IMR-90 (cell line): ENCODE results near the gene C20orf202. TPM values are rescaled to one million over a fixed set of nuclear protein-coding genes. Genes with fewer than 3 reads are reported as not detected.

Experiments
- ATAC-seq: fragments of 200-7000 bp; cut with Tn5 transposase; 2 replicates; pipeline ENCODE4 v1.9.1; 2020; ENCODE audit warnings: low read depth, mild to moderate bottlenecking, moderate library complexity
- BruUV-seq: library from RNA; stranded (reverse); fragments of 400-500 nt; replicated peaks from 2 replicates; lab custom pipeline; 2021; lab: Mats Ljungman, UMichigan
- CTCF ChIA-PET: fragments of 300-600 bp; formaldehyde crosslinking; extraction: SDS; loops from one replicate; lab custom pipeline; 2021; ENCODE audit warnings: antibody characterized with exemption; lab: Yijun Ruan, JAX
- POLR2A ChIA-PET: fragments of 300-600 bp; sonication (Branson Sonifier 250); formaldehyde crosslinking; loops from one replicate; lab custom pipeline; 2022; ENCODE audit warnings: antibody characterized with exemption; ENCODE audit not compliant: unreplicated experiment; lab: Charles Lee
- DNase-seq: peaks from one replicate; pipeline ENCODE4 v3.0.0; 2013
- H2AFZ ChIP-seq: replicated peaks from 2 replicates; pipeline ENCODE3; 2013; ENCODE audit warnings: low read length, mild to moderate bottlenecking; ENCODE audit not compliant: poor library complexity
- H2AK5ac ChIP-seq: 2 replicates; pipeline ENCODE4 v1.6.1; 2013; ENCODE audit warnings: low read depth, low read length, inconsistent platforms
- H2AK9ac ChIP-seq: replicated peaks from 2 replicates; pipeline ENCODE3; 2013; ENCODE audit warnings: mild to moderate bottlenecking, low read depth, low read length, moderate library complexity; ENCODE audit not compliant: poor library complexity
- H2BK120ac ChIP-seq: 2 replicates; pipeline ENCODE4 v1.6.1; 2013; ENCODE audit warnings: low read depth, low read length, inconsistent platforms
- H2BK15ac ChIP-seq: 3 replicates; pipeline ENCODE4 v1.6.1; 2013; ENCODE audit warnings: low read depth, low read length, inconsistent platforms
- H2BK20ac ChIP-seq: 2 replicates; pipeline ENCODE4 v1.6.1; 2013; ENCODE audit warnings: low read depth, mild to moderate bottlenecking, inconsistent platforms, low read length, moderate library complexity
- H2BK5ac ChIP-seq: 2 replicates; pipeline ENCODE4 v1.6.1; 2013; ENCODE audit warnings: mild to moderate bottlenecking, low read depth, low read length, inconsistent platforms; ENCODE audit not compliant: poor library complexity, severe bottlenecking
- H3K14ac ChIP-seq: replicated peaks from 2 replicates; pipeline ENCODE4 v1.6.1; 2013; ENCODE audit warnings: low read depth, low read length, inconsistent platforms
- H3K18ac ChIP-seq: 2 replicates; pipeline ENCODE4 v1.6.1; 2013; ENCODE audit warnings: low read depth, low read length, control low read depth
- H3K23ac ChIP-seq: 2 replicates; pipeline ENCODE4 v1.6.1; 2013; ENCODE audit warnings: low read depth, low read length, inconsistent platforms
- H3K27ac ChIP-seq: 2 replicates; pipeline ENCODE4 v1.5.1; 2013; ENCODE audit warnings: mild to moderate bottlenecking, control low read depth, low read length; ENCODE audit not compliant: insufficient read depth
- H3K27me3 ChIP-seq: 2 replicates; pipeline ENCODE4 v1.6.1; 2013; ENCODE audit warnings: low read length; ENCODE audit not compliant: control insufficient read depth, insufficient read depth
- H3K36me3 ChIP-seq: 2 replicates; pipeline ENCODE4 v1.6.1; 2013; ENCODE audit warnings: low read length, mixed read lengths; ENCODE audit not compliant: control insufficient read depth, insufficient read depth
- H3K4ac ChIP-seq: 2 replicates; pipeline ENCODE4 v1.6.1; 2013; ENCODE audit warnings: low read depth, low read length, inconsistent platforms
- H3K4me1 ChIP-seq: 2 replicates; pipeline ENCODE4 v1.6.1; 2013; ENCODE audit warnings: low read length, mixed read lengths; ENCODE audit not compliant: control insufficient read depth, insufficient read depth
- H3K4me2 ChIP-seq: 2 replicates; pipeline ENCODE4 v1.6.1; 2013; ENCODE audit warnings: low read depth, mild to moderate bottlenecking, control low read depth, low read length, moderate library complexity
- H3K4me3 ChIP-seq: 2 replicates; pipeline ENCODE4 v1.5.1; 2013; ENCODE audit warnings: low read depth, mild to moderate bottlenecking, control low read depth, low read length, moderate library complexity; ENCODE audit not compliant: insufficient read depth
- H3K56ac ChIP-seq: 2 replicates; pipeline ENCODE4 v1.6.1; 2013; ENCODE audit warnings: low read length, inconsistent platforms; ENCODE audit not compliant: insufficient read depth; ENCODE audit errors: extremely low read depth
- H3K79me1 ChIP-seq, 2 experiments: 2 replicates each; pipeline ENCODE4 v1.6.1; 2013; ENCODE audit warnings: low read length in 2 of 2, inconsistent platforms in 1 of 2, low read depth in 1 of 2
- H3K9ac ChIP-seq: 2 replicates; pipeline ENCODE4 v1.6.1; 2013; ENCODE audit warnings: low read depth, low read length, control low read depth
- H3K9me1 ChIP-seq: 2 replicates; pipeline ENCODE4 v1.6.1; 2013; ENCODE audit warnings: low read length, inconsistent platforms; ENCODE audit not compliant: insufficient read depth
- H3K9me3 ChIP-seq: 2 replicates; pipeline ENCODE4 v1.6.1; 2013; ENCODE audit warnings: low read length; ENCODE audit not compliant: control insufficient read depth, insufficient read depth
- H4K20me1 ChIP-seq: 2 replicates; pipeline ENCODE4 v1.6.1; 2013; ENCODE audit warnings: low read length, inconsistent platforms; ENCODE audit not compliant: insufficient read depth
- H4K5ac ChIP-seq: 2 replicates; pipeline ENCODE4 v1.6.1; 2013; ENCODE audit warnings: mild to moderate bottlenecking, low read depth, low read length, control low read depth
- H4K8ac ChIP-seq, 2 experiments: 2 replicates each; pipeline ENCODE4 v1.6.1; 2013; ENCODE audit warnings: low read depth in 2 of 2, low read length in 2 of 2, control low read depth in 1 of 2, inconsistent platforms in 1 of 2
- H4K91ac ChIP-seq: 2 replicates; pipeline ENCODE4 v1.6.1; 2013; ENCODE audit warnings: low read depth, low read length, inconsistent platforms; ENCODE audit not compliant: insufficient read depth
- MXI1 ChIP-seq: IDR thresholded peaks from 2 replicates; pipeline ENCODE4 v1.6.1; 2012; ENCODE audit warnings: low read depth, mild to moderate bottlenecking, low read length, moderate library complexity, borderline replicate concordance
- NFE2L2 ChIP-seq: fragments of 150-350 bp; IDR thresholded peaks from 2 replicates; pipeline ENCODE4 v1.6.1; 2016; ENCODE audit warnings: low read depth, mild to moderate bottlenecking, low read length
- WGBS, 2 experiments: methylation state at CpG; one replicate each; pipeline versions ENCODE4 v1.1.5 to v1.1.7; 2013; ENCODE audit warnings: missing lambda C conversion rate in 2 of 2; ENCODE audit not compliant: insufficient read length in 1 of 2; ENCODE audit errors: extremely low coverage in 2 of 2; 5-methylcytosine and 5-hydroxymethylcytosine counted together
- dilution Hi-C: fragments of 300-500 bp; cut with HindIII; formaldehyde crosslinking; loops from one replicate; pipeline ENCODE4 v1.14.3; 2018; ENCODE audit warnings: low sequenced_read_pairs; ENCODE audit not compliant: unreplicated experiment
- in situ Hi-C: fragments of 300-500 bp; cut with MboI; formaldehyde crosslinking; loops from 3 replicates; pipeline ENCODE4 v1.14.3; 2019; ENCODE audit warnings: low sequenced_read_pairs, inconsistent platforms, mixed read lengths
- intact Hi-C: fragments of 100-400 bp; cut with micrococcal nuclease; formaldehyde crosslinking; loops from 2 replicates; pipeline ENCODE4 v1.10.0; 2022
- polyA plus RNA-seq, 3 experiments: library from polyadenylated mRNA; depleted of rRNA; stranded (reverse); fragments of >200 nt; gene quantifications; 2 replicates each; pipeline ENCODE4 v1.2.3, GENCODE V29; 2012; ENCODE audit warnings: low replicate concordance in 1 of 3
- total RNA-seq: library from RNA; depleted of rRNA; stranded (reverse); fragments of >200 nt; gene quantifications from 2 replicates; pipeline ENCODE4 v1.2.3, GENCODE V29; 2012

The C20orf202 gene
- total and polyA plus RNA-seq, 2 of the 4 experiments (the other 2 are of a cell fraction) = not detected

GRCh38 chr20:1186367-1186991 is 16.8 kb upstream of the C20orf202 start:
- Histone ChIP-seq H4K91ac (no peak overlapping the region), H4K20me1 (no peaks in the 10 kb centered on the region; the same call in 1 of the 2 replicates), H2BK20ac (no peak overlapping the region), H2AFZ (peak overlapping the region; percentile 10), H3K56ac (no peak overlapping the region), H3K4me3 (no peak overlapping the region), H4K8ac (no peak overlapping the region), H3K9ac (no peak overlapping the region), H4K5ac (no peak overlapping the region), H3K18ac (no peak overlapping the region), H3K9me3 (no peaks in the 10 kb centered on the region), H2BK5ac (no peak overlapping the region), H3K14ac (no peak overlapping the region), H3K23ac (no peak overlapping the region), H2AK9ac (no peak overlapping the region), H3K4ac (no peak overlapping the region), H3K27ac (no peak overlapping the region), H3K27me3 (peaks cover 56% of the 10 kb centered on the region), H3K9me1 (peaks cover 3% of the 10 kb centered on the region; the same call in 1 of the 2 replicates), H3K36me3 (no peaks in the 10 kb centered on the region), H3K4me2 (no peak overlapping the region), H3K79me1 (no peaks in the 10 kb centered on the region), H3K4me1 (no peaks in the 10 kb centered on the region), H2BK15ac (no peak overlapping the region), H2BK120ac (no peak overlapping the region), H2AK5ac (no peak overlapping the region)
- dilution Hi-C loops = no loop called here
- in situ Hi-C loops = no loop called here
- BruUV-seq = no TSS peak
- WGBS, 2 experiments = no CpG with 5 or more reads among the region's 13 CpGs
- intact Hi-C loops = no loop called here
- TF ChIP-seq NFE2L2 (no peak), MXI1 (no peak)
- ATAC-seq = no peak
- POLR2A ChIA-PET = no interaction called here
- CTCF ChIA-PET = no interaction called here
- no peak for DNase-seq
